ENCODE data around the gene DIP2A.
"Not testable (repeated sequence)": the region's sequence is repeated elsewhere in the genome, so short reads cannot be mapped to it uniquely, and the experiment has no call there.

DIP2A gene

GRCh38 chr21:46483300-46484295, 24.9 kb downstream of the DIP2A start:
- no peak for DNase-seq (ENCODE audit: low spot score)

GRCh38 chr21:46486481-46487126, 27.9 kb downstream of the DIP2A start:
- DNase-seq (ENCODE audit: low spot score) = no peak

GRCh38 chr21:46489162-46489663, 30.5 kb downstream of the DIP2A start:
- DNase-seq (ENCODE audit: low spot score) = no peak

- no peak for DNase-seq (ENCODE audit: low spot score)
Measured at GRCh38 chr21:46489800-46490199, 31.1 kb downstream of the DIP2A start.

GRCh38 chr21:46491553-46491952, 32.9 kb downstream of the DIP2A start:
- no peak for DNase-seq (ENCODE audit: low spot score)

GRCh38 chr21:46492851-46493250, 34.2 kb downstream of the DIP2A start:
- no peak for DNase-seq (ENCODE audit: low spot score)

DNA sequence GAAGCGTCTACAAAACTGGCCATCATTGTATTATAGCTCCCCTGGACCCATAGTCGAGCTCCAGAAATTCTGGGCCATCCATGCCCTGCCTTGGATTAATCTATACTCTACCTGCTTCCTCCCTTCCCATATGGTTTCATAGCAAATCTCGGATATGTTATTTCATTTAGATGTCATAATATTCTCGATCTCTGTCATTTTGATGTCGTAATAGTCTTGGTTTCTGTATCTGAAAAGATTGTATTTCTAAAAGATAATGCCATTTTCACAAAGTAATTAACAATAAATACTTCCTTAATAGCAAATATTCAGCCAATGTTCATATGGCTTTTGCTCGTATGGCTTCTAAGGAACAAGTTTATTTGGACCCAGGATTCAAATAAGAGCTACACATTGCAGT, 35.1 kb downstream of the DIP2A start:
- no peak for DNase-seq (ENCODE audit: low spot score)

GRCh38 chr21:46498335-46499050, 39.8 kb downstream of the DIP2A start:
- no peak for DNase-seq (ENCODE audit: low spot score)

DNA sequence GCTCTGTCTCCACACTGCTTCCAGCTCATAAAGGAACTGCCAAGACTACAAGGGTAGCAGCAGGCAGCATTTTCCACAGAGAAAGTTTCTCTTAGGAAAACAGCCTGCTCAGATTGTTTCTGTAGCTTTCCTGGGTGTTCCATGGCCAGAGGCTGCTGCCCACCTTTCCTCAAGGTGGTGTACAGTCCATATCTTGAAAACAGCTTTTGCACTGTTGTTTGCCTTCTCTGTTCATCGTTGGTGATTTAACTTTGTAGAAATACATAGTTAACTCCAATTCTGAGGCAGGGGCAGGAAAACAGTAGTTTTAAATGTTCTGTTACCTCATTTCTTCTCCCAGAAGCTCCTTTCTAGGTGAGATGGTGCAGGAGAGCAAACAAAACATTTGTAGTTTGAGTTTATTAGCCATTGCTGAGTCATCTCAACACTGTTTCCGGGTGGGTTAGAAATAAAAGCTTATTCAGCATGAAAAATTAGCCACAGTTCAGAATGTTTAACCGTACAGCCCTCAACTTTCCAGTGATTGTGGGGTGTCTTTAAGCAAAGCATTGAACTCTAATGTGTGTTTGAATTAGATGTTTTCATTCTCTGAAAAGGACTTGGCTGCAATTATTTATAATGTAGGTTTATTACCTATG, 41.7 kb downstream of the DIP2A start:
- no peak for DNase-seq (ENCODE audit: low spot score)

DNA sequence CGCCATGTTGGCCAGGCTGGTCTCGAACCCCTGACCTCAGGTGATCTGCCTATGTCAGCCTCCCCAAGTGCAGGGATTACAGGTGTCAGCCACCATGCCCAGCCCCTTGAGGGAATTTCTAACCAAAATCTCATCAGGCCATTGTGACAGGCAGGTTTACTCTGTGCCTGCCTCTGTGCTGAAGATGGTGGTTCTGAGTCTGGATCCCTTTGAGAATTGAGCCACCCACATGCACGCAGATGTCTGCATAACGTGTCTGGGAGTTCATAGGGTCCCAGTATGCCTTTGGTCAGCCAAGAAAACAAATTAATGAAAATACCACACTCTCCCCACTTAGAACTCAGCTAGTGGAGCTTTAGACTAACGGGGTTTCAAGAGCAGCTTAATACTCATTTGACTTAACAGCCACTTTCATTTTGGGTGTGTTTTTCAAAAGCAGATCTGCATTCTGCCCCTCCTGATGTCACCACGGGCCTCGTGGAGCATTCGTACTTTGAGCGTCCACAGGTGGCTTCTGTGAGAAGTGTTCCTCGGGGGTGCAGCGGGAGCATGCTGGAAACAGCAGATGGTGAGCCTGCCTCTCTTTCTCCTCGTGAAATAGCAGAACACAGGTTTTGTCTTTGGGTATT, 45.3 kb downstream of the DIP2A start:
- DNase-seq (ENCODE audit: low spot score) = peak; percentile 49

GRCh38 chr21:46504666-46505065, 46.0 kb downstream of the DIP2A start:
- DNase-seq (ENCODE audit: low spot score) = no peak

DNA sequence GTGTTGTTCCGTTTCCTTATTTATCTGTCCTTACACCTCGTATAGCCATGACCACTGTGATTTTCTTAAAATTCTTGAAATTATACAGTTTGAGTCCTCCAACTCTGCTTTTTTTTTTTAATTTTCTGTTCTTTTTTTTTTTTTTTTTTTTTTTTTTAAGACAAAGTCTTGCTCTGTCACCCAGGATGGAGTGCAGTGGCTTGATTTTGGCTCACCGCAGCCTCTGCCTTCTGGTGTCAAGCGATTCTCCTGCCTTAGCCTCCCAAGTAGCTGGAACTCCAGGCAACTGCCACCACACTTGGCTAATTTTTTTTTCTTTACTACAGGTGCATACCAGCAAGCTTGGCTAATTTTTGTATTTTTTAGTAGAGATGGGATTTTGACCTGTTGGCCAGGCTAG, 48.9 kb downstream of the DIP2A start:
- no peak for DNase-seq (ENCODE audit: low spot score)

- no peak for DNase-seq (ENCODE audit: low spot score)
Measured at GRCh38 chr21:46509741-46510502, 51.2 kb downstream of the DIP2A start.

- DNase-seq (ENCODE audit: low spot score) = peak; percentile 27
Measured at GRCh38 chr21:46515109-46515508, 56.4 kb downstream of the DIP2A start.

- no peak for DNase-seq (ENCODE audit: low spot score)
Measured at GRCh38 chr21:46516068-46516467, 57.4 kb downstream of the DIP2A start.

GRCh38 chr21:46517361-46517760, 58.7 kb downstream of the DIP2A start:
- DNase-seq (ENCODE audit: low spot score) = no peak

- no peak for DNase-seq (ENCODE audit: low spot score)
Measured at GRCh38 chr21:46518983-46519583, 60.4 kb downstream of the DIP2A start.

DNA sequence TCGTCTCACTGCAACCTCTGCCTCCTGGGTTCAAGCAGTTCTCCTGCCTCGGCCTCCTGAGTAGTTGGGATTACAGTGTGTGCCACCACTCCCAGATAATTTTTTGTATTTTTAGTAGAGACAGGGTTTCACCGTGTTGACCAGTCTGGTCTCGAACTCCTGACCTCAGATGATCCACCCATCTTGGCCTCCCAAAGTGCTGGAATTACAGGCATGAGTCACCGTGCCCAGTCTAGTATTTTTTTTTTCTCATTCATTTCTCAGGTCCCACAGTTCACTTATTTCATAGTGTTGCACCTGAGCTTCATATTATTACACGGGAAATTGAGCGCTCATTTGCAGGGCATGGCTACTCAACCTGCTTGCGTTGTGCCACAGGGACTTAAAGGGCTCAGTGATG, 68.7 kb downstream of the DIP2A start:
- DNase-seq (ENCODE audit: low spot score) = not testable (repeated sequence)

GRCh38 chr21:46527801-46528200, 69.1 kb downstream of the DIP2A start:
- no peak for DNase-seq (ENCODE audit: low spot score)

- DNase-seq (ENCODE audit: low spot score) = no peak
Measured at GRCh38 chr21:46532080-46532479, 73.4 kb downstream of the DIP2A start.

All from germinal center (tissue), 1 donor.